Cardiac muscle cell (in vitro differentiated cells and primary cell): ENCODE measurements around the gene CCN2. TPM values are rescaled to one million over a fixed set of nuclear protein-coding genes. Genes with fewer than 3 reads are reported as not detected.

ENCODE experiments used
- DNase-seq, 2 donors: peaks; one replicate each; pipeline versions ENCODE4 v3.0.0 to v3.0.0-alpha.2; 2010 to 2017; ENCODE audit warnings: low read depth in 1 of 2, low spot score in 1 of 2
- H3K27ac ChIP-seq: fragments of 200-600 bp; sonication (generic); 2 replicates; pipeline ENCODE4 v1.5.1; 2016
- H3K27me3 ChIP-seq: fragments of 200-600 bp; sonication (generic); 2 replicates; pipeline ENCODE4 v1.6.0; 2016; ENCODE audit warnings: control low read depth
- H3K36me3 ChIP-seq: fragments of 200-600 bp; sonication (generic); 2 replicates; pipeline ENCODE4 v1.5.1; 2016; ENCODE audit warnings: control low read depth
- H3K4me1 ChIP-seq: fragments of 200-600 bp; sonication (generic); 2 replicates; pipeline ENCODE4 v1.8.1; 2017; ENCODE audit warnings: low read depth, mild to moderate bottlenecking, mixed run types
- H3K4me3 ChIP-seq: fragments of 200-600 bp; sonication (generic); 2 replicates; pipeline ENCODE4 v1.5.1; 2016; ENCODE audit warnings: mild to moderate bottlenecking
- H3K9me3 ChIP-seq: fragments of 200-600 bp; sonication (generic); 2 replicates; pipeline ENCODE4 v1.5.1; 2017; ENCODE audit warnings: low read depth, mild to moderate bottlenecking, control low read depth
- CTCF ChIP-seq: IDR thresholded peaks from 2 replicates; pipeline ENCODE4 v1.5.1; 2012; ENCODE audit warnings: low read depth, mild to moderate bottlenecking, low read length
- polyA plus RNA-seq: library from polyadenylated mRNA; unstranded; fragments of >200 nt; fragmentation: Nextera tagmentation; extraction: Ambion mirVana; gene quantifications from 2 replicates; pipeline ENCODE4 v1.2.1, GENCODE V29; 2016
- total RNA-seq: library from RNA; depleted of rRNA; stranded (reverse); fragments of >200 nt; gene quantifications from 2 replicates; pipeline ENCODE4 v1.2.3, GENCODE V29; 2016

CCN2 gene
- total and polyA plus RNA-seq, 2 experiments from 2014 or later = 20.1 to 44.3 TPM

DNA sequence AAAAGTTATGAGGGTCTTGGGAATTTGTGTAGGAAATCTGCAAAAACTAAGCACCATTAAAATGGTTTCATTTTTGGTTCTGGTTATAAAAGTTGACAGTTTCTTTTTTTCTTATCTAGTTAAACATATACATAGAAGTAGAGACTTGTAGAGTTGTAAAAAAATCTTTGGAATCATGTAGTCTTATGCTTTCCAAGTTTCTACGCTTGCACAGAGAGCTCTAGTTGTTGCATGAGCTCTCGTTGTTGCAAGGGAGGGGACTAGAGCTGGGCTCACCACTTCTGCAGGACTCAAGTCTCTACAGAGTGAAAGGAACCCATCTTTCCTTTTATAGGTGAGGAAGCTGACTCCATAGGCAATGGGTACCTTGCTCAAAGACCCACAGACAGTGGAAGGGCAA lies 21.6 kb upstream of the CCN2 start:
- no peaks in the 10 kb centered on the region for H3K27me3 ChIP-seq
- no peaks in the 10 kb centered on the region for H3K36me3 ChIP-seq
- H3K27ac ChIP-seq = no peak overlapping the region
- no peak overlapping the region for H3K4me3 ChIP-seq
- peak in 1 of 2 donors; percentile 30 for DNase-seq
- no peaks in the 10 kb centered on the region for H3K4me1 ChIP-seq
- TF ChIP-seq CTCF = no peak
- H3K9me3 ChIP-seq = no peaks in the 10 kb centered on the region

- Histone ChIP-seq H3K9me3 (no peaks in the 10 kb centered on the region), H3K27me3 (no peaks in the 10 kb centered on the region), H3K36me3 (no peaks in the 10 kb centered on the region), H3K4me3 (no peak overlapping the region), H3K27ac (no peak overlapping the region), H3K4me1 (no peaks in the 10 kb centered on the region)
- DNase-seq = no peak
- TF ChIP-seq CTCF = no peak
Measured at GRCh38 chr6:131970076-131970859, 19.1 kb upstream of the CCN2 start.

GRCh38 chr6:131968656-131969055 lies 17.5 kb upstream of the CCN2 start:
- H3K27ac ChIP-seq = no peak overlapping the region
- DNase-seq = no peak
- H3K4me1 ChIP-seq = no peaks in the 10 kb centered on the region
- no peaks in the 10 kb centered on the region for H3K9me3 ChIP-seq
- H3K36me3 ChIP-seq = no peaks in the 10 kb centered on the region
- H3K4me3 ChIP-seq = no peak overlapping the region
- H3K27me3 ChIP-seq = no peaks in the 10 kb centered on the region
- TF ChIP-seq CTCF = no peak

GRCh38 chr6:131967948-131968347 lies 16.8 kb upstream of the CCN2 start:
- Histone ChIP-seq H3K9me3 (no peaks in the 10 kb centered on the region), H3K27me3 (no peaks in the 10 kb centered on the region), H3K36me3 (no peaks in the 10 kb centered on the region), H3K4me1 (no peaks in the 10 kb centered on the region), H3K27ac (no peak overlapping the region), H3K4me3 (no peak overlapping the region)
- no peak for DNase-seq
- TF ChIP-seq CTCF = no peak

GRCh38 chr6:131966443-131966842 lies 15.3 kb upstream of the CCN2 start:
- no peaks in the 10 kb centered on the region for H3K27me3 ChIP-seq
- no peak overlapping the region for H3K27ac ChIP-seq
- peak in 1 of 2 donors; percentile 65 for DNase-seq
- no peaks in the 10 kb centered on the region for H3K4me1 ChIP-seq
- no peaks in the 10 kb centered on the region for H3K9me3 ChIP-seq
- H3K4me3 ChIP-seq = no peak overlapping the region
- H3K36me3 ChIP-seq = no peaks in the 10 kb centered on the region
- no peak for TF ChIP-seq CTCF
